ENCODE measurements around the gene BEND6.

GRCh38 chr6:56959094-56959493 is 4.2 kb downstream of the BEND6 start:
- no peak for TF ChIP-seq CTCF (IDR thresholded peaks at IDR 0.05)
- no peak for TF ChIP-seq POLR2A (IDR thresholded peaks at IDR 0.05)
- TF ChIP-seq EP300 (IDR thresholded peaks at IDR 0.05): no peak
